ENCODE measurements around the gene EVI2A.
"Not testable (repeated sequence)": the region's sequence is repeated elsewhere in the genome, so short reads cannot be mapped to it uniquely, and the experiment has no call there.

The EVI2A gene

DNA sequence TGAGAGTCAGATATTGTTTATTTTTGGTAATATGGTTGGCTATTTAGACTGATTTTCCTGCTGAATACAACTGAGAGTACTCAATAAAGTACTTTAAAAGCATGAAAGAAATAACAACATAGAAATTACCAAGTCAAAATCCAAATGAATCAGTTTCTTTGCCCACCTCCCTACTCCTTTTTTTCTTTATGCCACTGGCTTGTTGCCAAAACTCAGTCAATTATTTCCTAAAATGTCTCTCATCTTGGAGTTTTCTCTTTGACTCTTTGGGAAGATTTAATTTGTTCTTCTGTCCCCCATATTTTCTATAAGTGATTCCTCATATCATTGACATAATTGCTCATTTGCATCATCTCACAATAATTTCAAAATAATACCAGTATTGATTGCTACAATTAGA is 21.8 kb downstream of the EVI2A start:
- DNase-seq = no peak
- no peak for TF ChIP-seq POLR2A (IDR thresholded peaks at IDR 0.05; ENCODE audit: low read length)
- TF ChIP-seq GATA1 (IDR thresholded peaks at IDR 0.05; ENCODE audit: low read depth, low read length) = no peak

DNA sequence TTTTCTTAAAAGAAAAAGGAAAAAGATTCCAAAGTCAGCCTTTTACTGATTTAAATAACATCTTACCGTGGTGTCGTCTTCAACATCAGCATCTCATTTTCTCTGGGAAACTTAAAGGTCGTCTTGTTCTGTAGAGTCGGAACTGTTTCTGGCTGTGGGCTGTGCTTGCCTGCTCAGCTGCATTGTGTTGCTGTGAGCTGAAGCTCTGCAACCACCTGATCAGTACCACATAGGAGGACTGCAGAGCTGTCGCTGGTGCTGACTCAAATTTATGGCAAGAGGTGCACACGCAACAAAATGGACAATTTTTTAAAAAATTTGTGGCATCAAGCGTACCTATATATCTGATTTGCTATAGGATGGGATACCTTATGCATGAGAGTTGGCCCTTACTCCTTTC is 24.3 kb downstream of the EVI2A start, which contains the start of gene OMG:
Gene OMG (minus strand): TSS at position 150 of the 400 bp plus-strand sequence. CDS start 908 bp downstream, outside the sequence.
- no peak for TF ChIP-seq POLR2A (IDR thresholded peaks at IDR 0.05; ENCODE audit: low read length)
- no peak for TF ChIP-seq GATA1 (IDR thresholded peaks at IDR 0.05; ENCODE audit: low read depth, low read length)
- DNase-seq = no peak

DNA sequence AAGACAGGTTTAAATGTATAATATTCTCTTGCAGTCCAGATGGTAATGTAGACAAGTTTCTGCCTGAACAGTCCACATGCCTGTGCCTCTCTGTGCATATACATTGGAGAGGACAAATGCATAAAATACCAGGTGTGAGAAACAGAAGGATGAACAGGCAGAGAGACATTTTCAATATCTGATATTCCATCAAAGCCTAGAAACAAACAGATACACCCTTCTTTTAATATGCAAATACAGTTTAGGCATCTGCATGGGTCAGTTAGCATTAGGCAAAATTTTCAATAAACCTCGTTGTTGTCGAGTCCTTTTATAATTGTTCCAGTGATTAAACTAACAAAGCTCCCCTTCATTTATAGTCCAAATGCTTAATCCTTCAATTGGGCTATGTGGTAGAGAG is 25.3 kb downstream of the EVI2A start:
- DNase-seq = no peak
- TF ChIP-seq POLR2A (IDR thresholded peaks at IDR 0.05; ENCODE audit: low read length) (no peak), GATA1 (IDR thresholded peaks at IDR 0.05; ENCODE audit: low read depth, low read length) (no peak)

- DNase-seq = no peak
- TF ChIP-seq GATA1 (IDR thresholded peaks at IDR 0.05; ENCODE audit: low read depth, low read length) (no peak), POLR2A (IDR thresholded peaks at IDR 0.05; ENCODE audit: low read length) (no peak)
Measured at GRCh38 chr17:31295489-31295871, 25.9 kb downstream of the EVI2A start.

DNA sequence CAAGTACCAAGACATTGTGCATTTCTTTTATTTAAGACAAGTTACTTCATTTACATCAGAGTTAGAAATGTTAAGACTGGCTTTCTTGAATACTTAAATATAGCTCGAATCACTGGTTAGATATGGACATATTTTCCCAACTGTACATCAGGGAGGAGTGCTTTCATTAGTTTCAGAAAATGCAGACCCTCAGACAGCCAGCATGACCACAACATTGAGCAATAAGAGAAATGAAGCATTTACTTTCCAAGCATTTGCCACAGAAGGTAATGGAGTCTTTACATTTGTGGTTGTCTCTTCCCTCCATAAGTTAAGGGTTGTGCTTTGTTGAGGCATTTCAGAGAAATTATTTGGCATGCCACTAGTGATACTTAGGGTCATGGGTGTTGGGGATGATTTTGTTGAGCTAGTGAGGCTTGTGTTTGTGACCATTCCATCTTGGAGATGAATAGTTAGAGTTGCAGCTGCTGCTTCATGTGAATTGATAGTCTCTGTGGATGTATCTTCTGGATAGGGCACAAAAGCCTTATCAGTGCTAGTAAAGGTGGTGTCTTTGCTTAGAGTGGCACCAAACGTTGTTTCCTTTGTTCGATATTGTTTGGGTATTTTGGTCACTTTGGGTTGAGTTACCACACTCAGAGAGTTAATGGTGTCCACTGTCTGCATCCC is 26.5 kb downstream of the EVI2A start:
- no peak for DNase-seq
- TF ChIP-seq GATA1 (IDR thresholded peaks at IDR 0.05; ENCODE audit: low read depth, low read length) (no peak), POLR2A (IDR thresholded peaks at IDR 0.05; ENCODE audit: low read length) (no peak)

- TF ChIP-seq POLR2A (IDR thresholded peaks at IDR 0.05; ENCODE audit: low read length) = no peak
- DNase-seq = no peak
Measured at GRCh38 chr17:31294231-31294630, 27.2 kb downstream of the EVI2A start.

DNA sequence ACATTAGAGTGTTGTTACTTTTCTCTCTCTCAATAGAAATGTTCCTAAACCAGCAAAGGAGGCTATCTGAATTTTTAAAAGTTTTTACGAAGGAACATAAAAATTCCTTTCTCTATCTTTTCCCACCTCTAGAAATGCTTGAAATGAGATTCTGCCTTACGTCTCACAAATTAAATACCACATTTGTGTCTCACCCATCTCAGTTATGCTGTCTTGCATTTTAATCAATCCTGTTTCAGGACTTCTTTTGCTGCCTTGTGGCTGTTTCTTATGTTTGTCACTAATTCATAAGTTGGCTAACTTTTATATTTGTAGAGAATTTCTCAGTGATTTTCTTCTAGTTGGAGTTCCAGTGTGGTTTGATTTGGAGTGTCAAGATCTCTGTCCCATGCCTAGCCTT is 27.8 kb downstream of the EVI2A start:
- DNase-seq = no peak
- no peak for TF ChIP-seq POLR2A (IDR thresholded peaks at IDR 0.05; ENCODE audit: low read length)
- no peak for TF ChIP-seq GATA1 (IDR thresholded peaks at IDR 0.05; ENCODE audit: low read depth, low read length)

GRCh38 chr17:31291820-31292219 is 29.6 kb downstream of the EVI2A start:
- TF ChIP-seq GATA1 (IDR thresholded peaks at IDR 0.05; ENCODE audit: low read depth, low read length) (no peak), POLR2A (IDR thresholded peaks at IDR 0.05; ENCODE audit: low read length) (no peak)
- no peak for DNase-seq

DNA sequence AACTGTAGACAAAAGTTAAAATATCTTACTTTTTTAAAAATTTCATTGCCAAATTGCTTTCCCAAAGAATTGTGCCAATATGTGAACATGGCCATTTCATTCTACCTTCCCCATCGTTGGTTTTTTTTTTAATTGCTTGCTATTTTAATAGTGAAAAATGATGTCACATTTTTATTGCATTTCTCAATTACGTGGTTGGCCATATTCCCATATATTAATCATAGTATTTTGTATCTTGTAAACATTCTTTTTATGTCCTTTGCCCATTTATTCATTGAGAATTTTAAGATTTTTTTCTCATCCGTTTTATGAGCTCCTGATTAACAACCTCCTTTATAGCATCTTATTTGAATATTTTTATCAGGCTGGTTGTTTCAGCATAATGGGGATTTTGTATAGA is 31.6 kb downstream of the EVI2A start:
- no peak for DNase-seq
- no peak for TF ChIP-seq GATA1 (IDR thresholded peaks at IDR 0.05; ENCODE audit: low read depth, low read length)
- no peak for TF ChIP-seq POLR2A (IDR thresholded peaks at IDR 0.05; ENCODE audit: low read length)

- not testable (repeated sequence) for DNase-seq
Measured at GRCh38 chr17:31287932-31288331, 33.5 kb downstream of the EVI2A start.

DNA sequence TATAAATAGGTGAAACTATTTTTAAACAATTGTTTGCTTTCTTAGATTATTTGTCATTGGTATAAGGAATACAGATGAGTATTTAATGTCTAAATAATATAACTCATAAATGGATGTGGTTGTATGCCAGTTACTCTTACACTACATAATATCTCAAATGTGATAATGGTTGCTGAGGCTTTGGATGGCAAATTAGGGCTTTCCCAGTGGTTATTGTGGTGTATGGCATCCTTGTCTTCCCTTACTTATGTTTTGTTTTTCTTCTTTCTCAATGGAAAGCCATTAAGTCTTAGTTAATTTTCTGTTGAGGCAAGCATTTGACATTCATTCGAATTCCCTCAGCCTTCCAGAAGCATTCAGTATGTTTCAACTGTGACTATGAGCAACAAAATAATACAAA is 34.8 kb downstream of the EVI2A start:
- no peak for TF ChIP-seq GATA1 (IDR thresholded peaks at IDR 0.05; ENCODE audit: low read depth, low read length)
- no peak for TF ChIP-seq POLR2A (IDR thresholded peaks at IDR 0.05; ENCODE audit: low read length)
- DNase-seq = no peak

DNA sequence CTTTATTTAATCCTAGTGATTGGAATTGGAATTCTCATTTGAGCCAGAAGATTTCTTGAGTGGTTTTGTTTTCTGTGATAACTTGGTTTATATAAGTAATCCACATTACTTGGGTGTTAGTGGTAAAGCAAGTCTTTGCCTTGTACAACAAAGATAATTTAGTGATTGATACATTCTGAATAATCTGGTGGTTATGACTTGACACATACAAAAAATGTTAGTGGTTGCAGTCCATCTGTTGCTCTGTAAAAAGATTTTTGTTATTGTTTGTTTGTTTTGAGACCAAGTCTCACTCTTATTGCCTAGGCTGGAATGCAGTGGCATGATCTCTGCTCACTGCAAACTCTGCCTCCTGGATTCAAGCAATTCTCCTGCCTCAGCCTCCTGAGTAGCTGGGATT is 37.6 kb downstream of the EVI2A start:
- DNase-seq = no peak
- TF ChIP-seq GATA1 (IDR thresholded peaks at IDR 0.05; ENCODE audit: low read depth, low read length) (no peak), POLR2A (IDR thresholded peaks at IDR 0.05; ENCODE audit: low read length) (no peak)

DNA sequence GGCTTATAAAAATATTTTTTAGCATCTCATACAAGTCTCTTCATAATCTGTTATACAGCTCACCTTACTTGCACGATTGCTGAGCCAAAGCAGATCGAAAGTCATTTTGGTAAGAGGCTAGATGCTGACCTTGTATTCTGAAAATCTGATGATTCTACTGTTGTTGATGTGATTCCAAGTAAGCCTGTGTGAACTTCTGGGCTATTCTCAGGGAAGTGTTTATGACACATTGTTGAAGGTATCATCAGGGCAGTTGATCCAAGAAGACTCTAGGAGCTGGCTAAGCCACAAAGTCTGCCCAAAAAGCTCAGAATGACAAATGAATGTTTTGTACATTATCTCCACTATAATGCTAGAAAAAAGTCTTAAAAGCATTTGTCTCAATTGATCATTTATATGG is 40.4 kb downstream of the EVI2A start:
- TF ChIP-seq GATA1 (IDR thresholded peaks at IDR 0.05; ENCODE audit: low read depth, low read length) (no peak), POLR2A (IDR thresholded peaks at IDR 0.05; ENCODE audit: low read length) (no peak)
- no peak for DNase-seq

DNA sequence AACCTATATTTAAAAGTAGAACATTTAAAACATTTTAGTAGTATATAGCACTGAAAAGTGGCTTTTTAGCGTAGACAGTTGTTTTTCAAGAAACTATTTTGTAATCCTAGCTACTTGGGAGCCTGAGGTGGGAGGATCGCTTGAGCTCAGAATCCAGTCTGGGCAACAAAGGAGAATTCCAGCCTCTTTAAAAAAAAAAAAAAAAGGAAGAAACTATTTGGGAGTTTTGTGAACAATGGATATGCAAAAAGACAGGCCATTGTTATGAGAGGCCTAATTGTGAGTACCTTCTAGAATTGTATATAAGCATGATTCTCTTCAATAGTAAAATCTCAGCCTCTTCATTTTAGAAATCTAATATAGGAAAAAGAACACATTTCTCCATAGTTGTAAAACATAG is 42.0 kb downstream of the EVI2A start:
- TF ChIP-seq GATA1 (IDR thresholded peaks at IDR 0.05; ENCODE audit: low read depth, low read length) (no peak), POLR2A (IDR thresholded peaks at IDR 0.05; ENCODE audit: low read length) (no peak)
- no peak for DNase-seq

GRCh38 chr17:31275116-31275515 is 46.3 kb downstream of the EVI2A start:
- DNase-seq = peak; percentile 11 to 14
- no peak for TF ChIP-seq POLR2A (IDR thresholded peaks at IDR 0.05; ENCODE audit: low read length)
- TF ChIP-seq GATA1 (IDR thresholded peaks at IDR 0.05; ENCODE audit: low read depth, low read length) = no peak

- TF ChIP-seq GATA1 (IDR thresholded peaks at IDR 0.05; ENCODE audit: low read depth, low read length) = no peak
- no peak for TF ChIP-seq POLR2A (IDR thresholded peaks at IDR 0.05; ENCODE audit: low read length)
- DNase-seq = no peak
Measured at GRCh38 chr17:31274252-31274651, 47.2 kb downstream of the EVI2A start.

Data from erythroblast (primary cell).